NB4 (cell line): ENCODE results near the gene PDE9A.

Source experiments
- DNase-seq: peaks from one replicate; pipeline ENCODE4 v3.0.0; 2010; ENCODE audit warnings: low read depth
- H3K4me3 ChIP-seq: one replicate; pipeline ENCODE4 v1.5.1; 2011; ENCODE audit warnings: mild to moderate bottlenecking, low read depth, low read length, moderate library complexity
- CTCF ChIP-seq: IDR thresholded peaks from one replicate; pipeline ENCODE4 v1.5.1; 2012; ENCODE audit warnings: low read depth, low read length
- MYC ChIP-seq: IDR thresholded peaks from 2 replicates; pipeline ENCODE4 v1.6.1; 2011; ENCODE audit warnings: low read depth, low read length
- POLR2A ChIP-seq: IDR thresholded peaks from 2 replicates; pipeline ENCODE4 v1.6.1; 2011; ENCODE audit warnings: mild to moderate bottlenecking; ENCODE audit not compliant: insufficient read length; ENCODE audit errors: extremely low read depth
- TF ChIP-seq, protein P1 (sequence below): IDR thresholded peaks from 2 replicates; pipeline ENCODE4 v1.6.1; 2011; ENCODE audit warnings: low read depth, low read length

PDE9A gene

GRCh38 chr21:42777757-42778344 is 124.4 kb downstream of the PDE9A start:
- TF ChIP-seq, protein P1, sequence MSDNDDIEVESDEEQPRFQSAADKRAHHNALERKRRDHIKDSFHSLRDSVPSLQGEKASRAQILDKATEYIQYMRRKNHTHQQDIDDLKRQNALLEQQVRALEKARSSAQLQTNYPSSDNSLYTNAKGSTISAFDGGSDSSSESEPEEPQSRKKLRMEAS = no peak
- TF ChIP-seq POLR2A (no peak), CTCF (no peak), MYC (no peak)
- no peak overlapping the region for H3K4me3 ChIP-seq
- DNase-seq = no peak

GRCh38 chr21:42779431-42779861 is 126.0 kb downstream of the PDE9A start:
- H3K4me3 ChIP-seq = no peak overlapping the region
- TF ChIP-seq POLR2A = no peak
- TF ChIP-seq, protein P1 = no peak

DNA sequence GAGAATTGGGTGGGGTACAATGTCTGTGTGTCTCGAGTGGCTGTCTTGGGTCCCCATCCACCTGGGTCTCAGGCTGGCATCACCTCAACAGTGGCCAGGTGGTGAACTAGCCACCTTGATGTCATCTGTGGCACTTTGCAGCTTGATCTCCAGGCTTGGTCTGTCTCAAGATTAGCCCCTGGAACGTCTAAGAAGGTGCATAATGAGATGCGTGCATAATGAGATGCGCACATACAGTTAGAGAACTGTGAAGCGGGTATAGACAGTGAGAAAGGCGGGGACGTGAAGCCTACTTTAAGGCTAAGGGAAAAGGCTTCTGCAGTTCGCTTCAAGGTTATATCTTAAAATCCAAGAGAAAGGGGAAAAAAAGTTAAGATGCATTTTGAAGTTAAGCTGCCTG is 127.2 kb downstream of the PDE9A start:
- no peak overlapping the region for H3K4me3 ChIP-seq
- TF ChIP-seq CTCF (no peak), MYC (no peak), POLR2A (no peak)
- TF ChIP-seq, protein P1 = no peak
- no peak for DNase-seq

More at GRCh38 chr21:42779431-42779861, 126.0 kb downstream of the PDE9A start:
- no peak for DNase-seq

DNA sequence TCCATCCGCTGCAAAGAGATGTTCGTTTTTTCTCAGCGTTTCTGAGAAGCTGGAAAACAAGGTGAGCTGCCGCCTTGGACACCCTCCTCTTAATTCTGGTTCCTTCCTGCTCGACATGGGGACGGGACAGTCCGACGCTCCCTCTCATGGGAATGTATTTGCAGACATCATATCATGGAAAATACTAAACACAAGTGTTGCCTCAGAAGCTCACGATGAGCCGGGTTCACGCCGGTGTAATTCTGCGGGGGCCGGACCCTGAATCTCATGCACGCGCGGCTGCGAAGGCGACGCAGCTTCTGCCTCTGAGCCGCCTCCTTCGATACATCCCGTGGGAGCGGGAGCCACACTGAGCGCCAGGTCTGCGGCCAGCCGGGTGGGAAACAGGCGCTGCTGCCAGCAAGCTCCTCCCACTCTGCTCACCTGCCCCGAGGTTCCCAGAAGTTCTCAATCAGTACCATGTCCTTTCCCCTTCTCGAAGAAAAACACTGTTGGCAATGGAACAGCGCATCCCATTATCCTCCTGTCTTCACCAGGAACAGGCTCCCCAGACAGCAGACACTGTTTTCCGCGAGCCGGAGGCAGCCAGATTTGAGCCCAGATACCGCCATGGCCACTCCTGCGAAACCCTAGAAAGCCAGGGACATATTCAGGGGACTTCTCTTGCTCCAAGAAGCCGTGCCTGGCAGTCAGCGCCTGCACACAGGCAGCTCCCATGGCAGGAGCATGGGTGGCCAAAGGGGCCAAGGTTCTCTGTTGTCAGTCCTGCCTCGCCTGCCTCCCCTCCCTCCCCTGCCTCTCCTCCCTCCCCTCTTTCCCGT is 127.9 kb downstream of the PDE9A start:
- no peak for DNase-seq
- no peak overlapping the region for H3K4me3 ChIP-seq
- TF ChIP-seq, protein P1 = no peak
- TF ChIP-seq POLR2A = no peak
- TF ChIP-seq CTCF = no peak
- no peak for TF ChIP-seq MYC

- TF ChIP-seq MYC (no peak), CTCF (no peak), POLR2A (no peak)
- TF ChIP-seq, protein P1 = no peak
- DNase-seq = no peak
- H3K4me3 ChIP-seq = no peak overlapping the region
Measured at GRCh38 chr21:42781971-42782722, 128.7 kb downstream of the PDE9A start.
